NCI-H345 treated with DMSO at 0.1 percent for 48 hours (cell line): Measurements from ENCODE around the gene F2R.

ENCODE experiments used
- DNase-seq: peaks from one replicate; lab custom pipeline; 2025; ENCODE audit not compliant: unreplicated experiment; lab: John Stamatoyannopoulos, UW

Gene F2R

GRCh38 chr5:76690037-76690679 is 25.8 kb upstream of the F2R start:
- no peak for DNase-seq

- no peak for DNase-seq
Measured at GRCh38 chr5:76690704-76691466, 25.0 kb upstream of the F2R start.

- DNase-seq = no peak
Measured at GRCh38 chr5:76691467-76692273, 24.3 kb upstream of the F2R start.

GRCh38 chr5:76692274-76692540 is 23.7 kb upstream of the F2R start:
- no peak for DNase-seq

GRCh38 chr5:76692651-76693050 is 23.3 kb upstream of the F2R start:
- no peak for DNase-seq

- no peak for DNase-seq
Measured at GRCh38 chr5:76693141-76693540, 22.8 kb upstream of the F2R start.

GRCh38 chr5:76694317-76694716 is 21.6 kb upstream of the F2R start:
- no peak for DNase-seq

GRCh38 chr5:76695346-76695745 is 20.6 kb upstream of the F2R start:
- no peak for DNase-seq

- DNase-seq = no peak
Measured at GRCh38 chr5:76696251-76696650, 19.7 kb upstream of the F2R start.

- no peak for DNase-seq
Measured at GRCh38 chr5:76697670-76698069, 18.3 kb upstream of the F2R start.

GRCh38 chr5:76700571-76700970 is 15.4 kb upstream of the F2R start:
- DNase-seq = no peak

- no peak for DNase-seq
Measured at GRCh38 chr5:76701298-76701697, 14.6 kb upstream of the F2R start.

GRCh38 chr5:76703707-76704106 is 12.2 kb upstream of the F2R start:
- DNase-seq = no peak

- no peak for DNase-seq
Measured at GRCh38 chr5:76704131-76704663, 11.7 kb upstream of the F2R start.

GRCh38 chr5:76705574-76705973 is 10.4 kb upstream of the F2R start:
- DNase-seq = no peak

GRCh38 chr5:76709762-76710161 is 6.2 kb upstream of the F2R start:
- no peak for DNase-seq

- no peak for DNase-seq
Measured at GRCh38 chr5:76710991-76711390, 4.9 kb upstream of the F2R start.

GRCh38 chr5:76714751-76715485 is 1.0 kb upstream of the F2R start:
- no peak for DNase-seq

GRCh38 chr5:76715486-76715735 is 515 bp upstream of the F2R start:
- DNase-seq = no peak

- DNase-seq = no peak
Measured at GRCh38 chr5:76716456-76717157, 681 bp downstream of the F2R start.
